HG02763 (cell line): Measurements from ENCODE around the gene TMC1.
"Not testable (repeated sequence)": the region's sequence is repeated elsewhere in the genome, so short reads cannot be mapped to it uniquely, and the experiment has no call there.

Experiments used
- ATAC-seq: cut with Tn5 transposase; IDR thresholded peaks from one replicate; pipeline ENCODE4 v1.9.1; 2021; ENCODE audit warnings: mild to moderate bottlenecking, moderate library complexity; ENCODE audit not compliant: unreplicated experiment

TMC1 gene

GRCh38 chr9:72524820-72525540, 3.6 kb downstream of the TMC1 start:
- ATAC-seq: peak; percentile 42

DNA sequence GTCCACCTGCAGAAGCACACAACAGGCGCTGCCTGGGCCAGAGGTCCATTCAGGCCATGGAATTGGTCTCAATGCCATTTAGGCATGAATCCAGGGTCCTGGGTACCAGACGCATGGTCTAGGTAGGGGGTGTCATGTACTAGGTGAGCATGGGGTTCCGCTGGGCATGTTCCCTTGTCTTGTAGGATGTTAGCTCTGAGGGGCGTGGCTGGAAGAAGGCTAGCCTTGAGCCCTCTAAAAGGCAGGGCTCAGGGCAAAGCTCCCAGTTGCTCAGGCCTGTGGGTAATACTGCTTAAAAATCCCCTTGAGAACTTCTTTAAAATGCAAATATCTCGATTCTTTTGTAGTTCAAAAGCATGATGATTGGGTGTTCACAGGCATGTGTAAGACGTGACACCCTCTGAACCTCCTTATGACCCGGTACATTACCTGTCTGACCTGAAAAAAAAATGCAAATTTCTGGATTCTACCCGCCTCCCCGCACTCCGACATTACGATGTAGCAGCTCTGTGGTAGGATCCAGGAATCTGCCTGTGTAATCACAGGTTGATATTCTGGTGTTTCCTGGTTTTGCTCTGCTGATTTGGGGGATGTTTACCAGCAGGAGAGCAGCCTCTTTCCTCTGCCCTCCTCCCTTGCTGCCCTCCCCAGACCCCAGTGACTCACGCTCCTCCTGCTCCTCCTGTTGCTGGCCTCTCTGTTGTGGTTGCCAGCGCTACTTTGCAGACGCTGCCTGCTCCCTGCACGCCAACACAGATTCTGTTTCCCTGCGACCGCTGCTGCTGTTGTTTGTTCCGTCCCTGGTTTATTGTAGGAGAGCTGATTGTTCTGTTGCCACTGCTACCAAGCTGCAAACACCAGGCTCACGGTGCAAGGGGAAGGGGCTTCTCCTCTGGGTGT, 5.7 kb downstream of the TMC1 start:
- ATAC-seq: peak; percentile 75

DNA sequence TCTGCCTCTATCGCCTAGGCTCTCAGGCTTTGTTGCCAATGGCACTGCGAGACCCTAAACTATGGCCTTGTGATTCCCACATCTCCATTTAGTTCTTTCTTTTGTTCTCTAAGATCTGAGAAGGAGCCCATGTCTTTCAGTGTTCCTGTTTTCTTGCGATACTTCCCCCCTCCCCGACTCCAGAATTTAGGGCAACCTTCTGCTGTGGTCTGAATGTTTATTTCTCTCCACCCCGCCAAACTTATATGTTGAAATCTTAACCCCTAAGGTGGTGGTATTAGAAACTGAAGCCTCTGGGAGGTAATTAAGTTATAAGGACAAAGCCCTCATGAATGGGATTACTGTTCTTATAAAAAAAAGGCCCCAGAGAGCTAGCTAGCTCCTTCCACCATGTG, 6.4 kb downstream of the TMC1 start:
- no peak for ATAC-seq

DNA sequence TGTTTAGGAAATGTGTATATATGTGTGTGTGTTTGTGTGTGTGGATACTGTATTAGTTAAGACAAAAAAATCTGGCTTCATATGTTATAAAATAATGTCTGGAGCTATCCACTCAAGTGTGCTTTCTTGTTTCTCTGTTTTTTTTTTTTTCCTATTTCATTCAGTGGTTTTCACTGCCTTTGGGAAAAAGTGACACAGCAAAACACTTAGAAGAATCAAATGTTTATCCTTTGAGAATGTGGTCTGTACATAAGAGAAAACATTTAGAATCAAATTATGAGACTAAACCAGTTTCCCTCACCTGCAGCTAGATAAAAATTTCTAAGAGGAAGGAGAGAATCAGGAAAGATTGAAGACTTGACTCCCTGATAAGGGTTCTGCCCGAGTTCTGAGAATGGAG, 8.1 kb downstream of the TMC1 start:
- no peak for ATAC-seq

GRCh38 chr9:72533322-72533721, 11.9 kb downstream of the TMC1 start:
- no peak for ATAC-seq

- ATAC-seq: no peak
Observed at GRCh38 chr9:72534931-72535330, 13.5 kb downstream of the TMC1 start.

DNA sequence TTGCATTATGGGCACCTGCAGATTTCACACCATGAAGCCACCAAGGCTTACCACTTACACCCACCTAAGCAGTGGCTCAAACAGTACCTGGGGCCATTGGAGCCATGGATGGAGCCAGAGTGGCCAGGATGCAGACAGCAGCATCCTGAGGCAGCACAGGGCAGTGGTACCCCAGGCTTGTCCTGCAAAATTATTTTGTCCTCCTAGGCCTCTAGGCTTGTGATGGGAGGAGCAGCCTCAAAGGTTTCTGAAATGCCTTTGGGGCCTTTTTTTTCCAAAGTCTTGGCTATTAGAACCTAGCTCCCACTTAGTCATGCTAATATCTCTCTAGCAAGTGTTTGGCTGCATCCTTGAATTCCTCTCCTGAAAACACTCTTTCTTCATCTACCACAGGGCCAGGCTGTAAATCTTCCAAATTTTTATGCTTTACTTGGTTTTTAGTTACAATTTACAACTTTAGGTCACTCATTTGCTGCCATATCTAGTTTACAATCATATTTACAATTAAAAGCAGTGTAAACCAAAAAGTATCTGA, 15.7 kb downstream of the TMC1 start:
- no peak for ATAC-seq

GRCh38 chr9:72537671-72538070, 16.3 kb downstream of the TMC1 start:
- ATAC-seq: no peak

- ATAC-seq: no peak
Observed at GRCh38 chr9:72538921-72539702, 17.7 kb downstream of the TMC1 start.

DNA sequence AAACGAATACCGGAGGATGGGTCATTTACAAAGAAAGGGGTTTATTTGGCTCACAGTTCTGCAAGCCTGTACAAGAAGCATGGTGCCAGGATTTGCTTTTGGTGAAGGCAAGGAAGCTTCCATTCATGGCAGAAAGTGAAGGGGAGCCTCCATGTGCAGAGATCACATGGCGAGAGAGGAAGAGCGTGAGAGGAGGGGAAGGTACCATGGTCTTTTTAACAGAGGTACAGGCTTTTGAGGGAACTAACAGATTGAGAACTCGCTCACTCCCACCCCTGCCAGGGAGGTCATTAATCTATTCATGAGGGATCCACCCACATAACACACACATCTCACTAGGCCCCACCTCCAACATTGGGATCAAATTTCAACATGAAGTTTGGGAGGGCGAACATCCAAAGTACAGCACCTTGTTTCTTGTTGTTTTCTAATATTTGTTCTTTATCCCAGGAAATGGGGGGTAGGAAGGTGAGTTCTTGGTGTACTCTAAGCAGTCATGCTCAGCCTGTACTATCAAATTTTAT, 18.5 kb downstream of the TMC1 start:
- no peak for ATAC-seq

DNA sequence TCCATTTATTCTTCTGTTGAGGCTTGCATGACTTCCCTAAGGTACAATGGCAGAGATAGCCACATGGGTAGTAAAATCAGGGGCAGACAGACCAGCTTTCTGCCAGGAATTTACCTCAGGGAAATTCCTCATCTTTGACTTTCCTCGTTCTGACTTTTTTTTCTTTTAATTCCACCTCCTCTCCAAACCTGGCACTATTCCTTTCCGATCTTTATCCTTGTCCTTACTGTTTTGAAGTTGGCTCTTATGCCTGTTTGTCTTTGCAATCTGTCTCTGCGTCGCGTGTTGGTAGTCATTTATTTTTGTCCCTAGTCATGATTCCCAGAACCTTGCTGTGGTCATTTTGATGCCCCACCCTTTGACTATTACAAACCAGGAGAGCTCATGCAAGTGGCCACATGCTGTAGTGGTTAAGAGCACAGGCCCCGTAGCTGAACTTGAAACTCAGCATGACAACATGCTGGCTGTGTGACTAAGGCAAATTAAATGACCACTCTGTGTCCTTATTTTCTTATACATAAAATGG, 19.0 kb downstream of the TMC1 start:
- no peak for ATAC-seq

DNA sequence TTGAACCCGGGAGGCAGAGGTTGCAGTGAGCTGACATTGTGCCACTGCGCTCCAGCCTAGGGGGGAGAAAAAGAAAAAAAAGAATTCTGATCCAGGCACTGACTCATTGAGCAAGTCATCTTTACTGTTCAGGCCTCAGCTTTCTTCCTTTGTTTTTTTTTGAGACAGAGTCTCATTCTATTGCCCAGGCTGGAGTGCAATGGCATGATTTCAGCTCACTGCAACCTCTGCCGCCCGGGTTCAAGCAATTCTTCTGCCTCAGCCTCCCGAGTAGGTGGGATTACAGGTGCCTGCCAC, 21.1 kb downstream of the TMC1 start:
- not testable (repeated sequence) for ATAC-seq

- ATAC-seq: no peak
Observed at GRCh38 chr9:72542917-72543316, 21.5 kb downstream of the TMC1 start.

DNA sequence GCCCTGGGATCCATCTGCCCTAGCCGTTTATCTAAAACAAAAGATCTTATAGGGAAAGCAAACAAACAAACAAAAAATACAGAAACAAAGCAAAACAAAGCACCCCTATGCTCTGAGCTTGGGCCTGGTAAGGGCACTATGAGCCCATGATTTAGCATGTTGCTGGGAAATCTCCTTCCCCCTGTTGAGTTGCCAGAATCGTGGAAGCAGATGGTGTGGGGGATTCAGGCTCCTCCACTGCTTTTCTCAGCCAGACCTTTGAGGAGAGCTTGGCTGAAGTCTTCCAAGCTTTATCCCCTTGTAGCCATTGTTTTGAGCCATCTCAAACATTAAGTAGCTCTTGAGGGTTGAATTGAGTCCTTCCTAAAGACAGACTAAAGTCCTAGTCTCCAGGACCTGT, 29.9 kb downstream of the TMC1 start:
- no peak for ATAC-seq

GRCh38 chr9:72552356-72552755, 30.9 kb downstream of the TMC1 start:
- no peak for ATAC-seq

GRCh38 chr9:72554221-72554641, 32.8 kb downstream of the TMC1 start:
- no peak for ATAC-seq

- ATAC-seq: no peak
Observed at GRCh38 chr9:72557549-72557948, 36.1 kb downstream of the TMC1 start.

GRCh38 chr9:72560086-72560485, 38.7 kb downstream of the TMC1 start:
- ATAC-seq: no peak

- no peak for ATAC-seq
Observed at GRCh38 chr9:72563806-72564205, 42.4 kb downstream of the TMC1 start.

DNA sequence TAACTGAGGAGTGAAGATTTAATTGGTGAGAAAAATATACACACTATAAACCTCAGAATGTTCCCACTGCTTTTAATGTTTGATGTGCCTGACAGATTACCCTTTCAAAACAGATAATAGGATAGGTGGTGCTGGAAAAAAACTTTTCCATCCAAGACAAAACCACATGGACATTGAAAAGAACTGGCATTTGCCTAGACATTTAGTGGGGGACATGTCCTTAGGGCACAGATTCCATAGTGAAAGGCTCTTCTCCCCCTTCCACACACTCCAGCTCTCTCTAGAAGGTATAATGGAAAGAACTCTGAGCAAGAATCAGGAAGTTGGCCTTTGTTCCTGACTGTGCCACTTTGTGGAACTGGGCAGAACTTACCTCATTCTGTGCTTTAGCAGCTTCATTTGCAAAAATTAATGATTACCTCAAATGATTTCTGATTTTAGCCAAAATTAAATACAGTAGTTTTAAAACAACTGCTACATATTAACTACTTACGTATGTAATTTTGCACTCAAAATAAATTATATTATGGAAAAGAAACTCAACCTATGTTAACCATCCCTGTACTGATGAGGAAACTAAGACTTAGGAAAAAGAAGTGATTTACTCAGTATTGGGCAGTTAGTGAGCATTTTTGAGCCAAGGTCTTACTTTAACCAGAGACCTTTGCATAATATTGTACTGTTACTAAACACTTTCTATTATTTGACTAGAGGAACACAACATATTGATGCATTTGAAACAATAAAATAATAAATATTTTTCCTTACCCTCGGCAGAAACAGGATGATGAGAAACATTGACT, 43.3 kb downstream of the TMC1 start:
- ATAC-seq: no peak
